Stimulated activated naive CD8-positive, alpha-beta T cell treated with anti-CD3 and anti-CD28 coated beads, Interleukin-15, Interleukin-2, amounts not matched to agents 100 ng/mL and 50 ng/mL, for 24 hours (primary cell): Measurements from ENCODE around the gene JMJD4.

Experiments used
- H3K27ac Mint-ChIP-seq: one replicate; pipeline ENCODE4 v1.8.0; 2021; ENCODE audit warnings: mild to moderate bottlenecking, mixed read lengths
- H3K27me3 Mint-ChIP-seq: one replicate; pipeline ENCODE4 v1.8.0; 2021; ENCODE audit warnings: mixed read lengths
- H3K36me3 Mint-ChIP-seq: one replicate; pipeline ENCODE4 v1.8.0; 2021; ENCODE audit warnings: low read depth, mixed read lengths
- H3K4me1 Mint-ChIP-seq: one replicate; pipeline ENCODE4 v1.8.0; 2021; ENCODE audit warnings: low read depth, mixed read lengths
- H3K4me3 Mint-ChIP-seq: one replicate; pipeline ENCODE4 v1.8.0; 2021; ENCODE audit warnings: mild to moderate bottlenecking, mixed read lengths
- H3K9me3 Mint-ChIP-seq: one replicate; pipeline ENCODE4 v1.8.0; 2021; ENCODE audit warnings: mixed read lengths

The JMJD4 gene, protein sequence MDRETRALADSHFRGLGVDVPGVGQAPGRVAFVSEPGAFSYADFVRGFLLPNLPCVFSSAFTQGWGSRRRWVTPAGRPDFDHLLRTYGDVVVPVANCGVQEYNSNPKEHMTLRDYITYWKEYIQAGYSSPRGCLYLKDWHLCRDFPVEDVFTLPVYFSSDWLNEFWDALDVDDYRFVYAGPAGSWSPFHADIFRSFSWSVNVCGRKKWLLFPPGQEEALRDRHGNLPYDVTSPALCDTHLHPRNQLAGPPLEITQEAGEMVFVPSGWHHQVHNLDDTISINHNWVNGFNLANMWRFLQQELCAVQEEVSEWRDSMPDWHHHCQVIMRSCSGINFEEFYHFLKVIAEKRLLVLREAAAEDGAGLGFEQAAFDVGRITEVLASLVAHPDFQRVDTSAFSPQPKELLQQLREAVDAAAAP

GRCh38 chr1:227734856-227735538, at the start of gene JMJD4, which contains the start of gene SNAP47:
Gene JMJD4, minus strand, starts transcription at chr1:227735302. Its CDS starts 29 bp downstream, at chr1:227735273.
Gene SNAP47, plus strand, starts transcription at chr1:227735435. Its CDS starts 12,302 bp downstream, at chr1:227747737.
- Mint-ChIP-seq H3K27ac (peak within 1 kb of the TSS; percentile 92), H3K36me3 (peaks cover 15% of the 10 kb centered on the region), H3K4me1 (peaks cover 38% of the 10 kb centered on the region), H3K9me3 (no peaks in the 10 kb centered on the region), H3K27me3 (no peaks in the 10 kb centered on the region), H3K4me3 (peak within 1 kb of the TSS; percentile 92)

- Mint-ChIP-seq H3K9me3 (no peaks in the 10 kb centered on the region), H3K27ac (no peak overlapping the region), H3K36me3 (peaks cover 8% of the 10 kb centered on the region), H3K4me3 (no peak overlapping the region), H3K4me1 (peaks cover 13% of the 10 kb centered on the region), H3K27me3 (peaks cover 3% of the 10 kb centered on the region)
These were observed 47.1 kb upstream of the JMJD4 start for GRCh38 chr1:227782226-227782625.

- no peak overlapping the region for H3K27ac Mint-ChIP-seq
- peaks cover 9% of the 10 kb centered on the region for H3K4me1 Mint-ChIP-seq
- no peaks in the 10 kb centered on the region for H3K27me3 Mint-ChIP-seq
- peaks cover 8% of the 10 kb centered on the region for H3K36me3 Mint-ChIP-seq
- H3K9me3 Mint-ChIP-seq = no peaks in the 10 kb centered on the region
- no peak overlapping the region for H3K4me3 Mint-ChIP-seq
These were observed 46.3 kb upstream of the JMJD4 start for GRCh38 chr1:227781314-227781930.

DNA sequence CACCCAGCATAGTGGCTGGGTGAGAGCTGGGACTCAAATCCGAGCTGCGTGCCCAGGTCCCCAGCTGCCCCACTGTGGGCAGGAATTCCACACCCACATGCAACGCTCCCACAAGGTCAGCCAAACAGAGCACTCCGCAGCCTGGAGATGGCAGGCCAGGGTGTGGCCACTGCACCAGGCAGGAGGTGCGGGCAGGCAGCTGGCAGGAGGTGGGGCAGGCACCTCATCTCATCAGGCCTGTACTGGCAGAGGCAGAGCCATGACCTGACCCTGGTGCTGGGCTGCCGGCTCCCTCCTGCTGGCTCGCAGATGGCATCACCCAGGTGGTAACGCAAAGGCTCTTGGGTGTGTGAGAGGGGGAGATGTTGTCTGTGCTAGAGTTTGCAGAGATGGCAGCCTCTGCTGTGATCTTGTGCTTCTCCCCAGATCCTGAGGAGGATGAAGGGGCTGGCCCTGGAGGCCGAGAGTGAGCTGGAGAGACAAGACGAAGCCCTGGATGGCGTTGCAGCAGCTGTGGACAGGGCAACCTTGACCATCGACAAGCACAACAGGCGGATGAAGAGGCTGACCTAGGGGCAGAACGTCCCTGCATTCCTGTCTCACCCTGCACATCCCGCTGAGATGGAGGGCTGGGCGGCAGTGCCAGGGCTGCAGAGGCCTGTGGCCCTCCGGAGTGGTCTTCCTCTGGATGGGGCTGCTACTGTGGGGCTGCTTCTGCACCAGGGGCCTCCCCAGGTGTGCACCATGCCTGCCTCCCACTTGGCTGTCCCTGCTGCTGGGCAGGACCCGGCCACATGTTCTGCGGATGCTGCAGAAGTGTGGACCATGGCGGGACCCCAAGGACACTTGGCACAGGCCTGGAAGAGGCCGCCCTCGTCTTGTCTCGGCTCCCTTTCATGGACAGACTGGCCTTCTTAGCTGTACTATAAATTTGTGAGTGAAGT, 45.3 kb upstream of the JMJD4 start:
- Mint-ChIP-seq H3K4me3 (no peak overlapping the region), H3K4me1 (peaks cover under 1% of the 10 kb centered on the region), H3K27me3 (no peaks in the 10 kb centered on the region), H3K9me3 (no peaks in the 10 kb centered on the region), H3K36me3 (peaks cover 8% of the 10 kb centered on the region), H3K27ac (no peak overlapping the region)

DNA sequence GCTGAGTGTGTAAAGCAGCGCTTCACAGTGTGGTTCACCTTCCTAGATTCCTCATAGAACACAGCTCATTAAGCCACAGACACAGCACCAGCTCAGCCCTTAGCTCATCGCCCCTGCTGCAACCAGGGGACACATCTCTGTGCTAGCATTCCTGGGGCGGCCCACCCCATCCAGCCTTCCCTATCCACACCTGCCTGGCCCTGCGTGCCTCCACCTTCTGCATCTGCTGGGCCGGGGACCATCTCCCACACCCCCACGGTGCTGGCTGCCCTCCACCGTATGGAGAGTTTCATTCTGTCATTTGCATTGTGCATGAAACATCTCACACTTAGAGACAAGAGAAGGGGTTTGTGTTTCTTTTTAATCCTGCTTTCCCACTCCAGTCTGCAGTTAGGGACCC, 44.6 kb upstream of the JMJD4 start:
- Mint-ChIP-seq H3K4me1 (peaks cover under 1% of the 10 kb centered on the region), H3K27ac (no peak overlapping the region), H3K9me3 (no peaks in the 10 kb centered on the region), H3K27me3 (no peaks in the 10 kb centered on the region), H3K36me3 (peaks cover 8% of the 10 kb centered on the region), H3K4me3 (no peak overlapping the region)

GRCh38 chr1:227779021-227779441, 43.9 kb upstream of the JMJD4 start:
- no peaks in the 10 kb centered on the region for H3K9me3 Mint-ChIP-seq

GRCh38 chr1:227778401-227778947, 43.4 kb upstream of the JMJD4 start:
- no peaks in the 10 kb centered on the region for H3K27me3 Mint-ChIP-seq
- H3K4me3 Mint-ChIP-seq = no peak overlapping the region
- H3K4me1 Mint-ChIP-seq = peaks cover 13% of the 10 kb centered on the region
- H3K9me3 Mint-ChIP-seq = no peaks in the 10 kb centered on the region
- H3K27ac Mint-ChIP-seq = no peak overlapping the region
- H3K36me3 Mint-ChIP-seq = peaks cover 17% of the 10 kb centered on the region

More at GRCh38 chr1:227779021-227779441, 43.9 kb upstream of the JMJD4 start:
- H3K27ac Mint-ChIP-seq = no peak overlapping the region
- H3K27me3 Mint-ChIP-seq = no peaks in the 10 kb centered on the region
- no peak overlapping the region for H3K4me3 Mint-ChIP-seq
- peaks cover 14% of the 10 kb centered on the region for H3K36me3 Mint-ChIP-seq
- H3K4me1 Mint-ChIP-seq = peaks cover 7% of the 10 kb centered on the region

DNA sequence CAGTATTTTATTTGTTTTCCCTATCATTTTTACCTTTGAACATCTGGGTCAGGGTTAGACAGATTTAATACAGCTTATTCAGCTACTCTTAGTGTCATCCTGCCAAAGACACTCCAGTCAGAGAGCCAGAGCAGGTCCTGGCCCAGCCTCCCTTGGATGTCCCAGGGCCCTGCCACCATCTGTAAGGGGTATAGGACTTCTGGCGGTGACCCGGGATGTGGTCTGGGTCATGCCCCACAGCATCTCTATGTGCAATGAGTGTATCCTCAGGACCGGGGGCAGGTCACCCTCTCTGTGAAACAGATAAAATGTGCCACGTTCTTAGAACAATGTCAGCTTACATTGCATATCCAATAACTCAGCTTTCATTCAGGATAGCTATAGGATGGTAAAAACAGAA, 42.5 kb upstream of the JMJD4 start:
- Mint-ChIP-seq H3K9me3 (no peaks in the 10 kb centered on the region), H3K4me3 (no peak overlapping the region), H3K36me3 (peaks cover 17% of the 10 kb centered on the region), H3K27ac (no peak overlapping the region), H3K4me1 (peaks cover 20% of the 10 kb centered on the region), H3K27me3 (no peaks in the 10 kb centered on the region)

GRCh38 chr1:227777156-227777555, 42.1 kb upstream of the JMJD4 start:
- Mint-ChIP-seq H3K27me3 (no peaks in the 10 kb centered on the region), H3K9me3 (no peaks in the 10 kb centered on the region), H3K27ac (no peak overlapping the region), H3K36me3 (peaks cover 15% of the 10 kb centered on the region), H3K4me1 (peaks cover 25% of the 10 kb centered on the region), H3K4me3 (no peak overlapping the region)

DNA sequence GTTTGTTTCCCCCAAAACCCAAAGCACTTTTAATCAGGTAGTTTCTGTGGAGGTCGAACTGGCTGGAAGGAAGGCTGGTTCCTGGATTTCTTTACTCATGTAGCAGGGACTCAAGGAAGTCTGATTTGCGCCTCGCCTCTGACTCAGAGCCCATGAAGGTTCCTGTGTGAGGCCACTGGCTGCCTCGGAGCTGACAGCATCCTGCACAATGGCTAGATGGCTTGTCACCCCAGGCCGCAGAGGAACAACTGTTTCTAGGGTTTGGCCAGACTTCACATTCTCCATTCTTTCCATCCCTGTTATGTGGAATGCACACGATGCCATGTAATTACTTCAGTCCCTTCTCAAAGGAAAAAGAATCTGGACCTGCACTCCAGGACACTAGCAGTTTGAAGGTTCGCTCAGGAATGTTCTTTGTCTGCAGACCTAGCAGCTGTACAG, 41.2 kb upstream of the JMJD4 start:
- no peaks in the 10 kb centered on the region for H3K27me3 Mint-ChIP-seq
- H3K4me3 Mint-ChIP-seq = no peak overlapping the region
- no peak overlapping the region for H3K27ac Mint-ChIP-seq
- H3K4me1 Mint-ChIP-seq = peaks cover 26% of the 10 kb centered on the region
- H3K9me3 Mint-ChIP-seq = no peaks in the 10 kb centered on the region
- peaks cover 15% of the 10 kb centered on the region for H3K36me3 Mint-ChIP-seq

DNA sequence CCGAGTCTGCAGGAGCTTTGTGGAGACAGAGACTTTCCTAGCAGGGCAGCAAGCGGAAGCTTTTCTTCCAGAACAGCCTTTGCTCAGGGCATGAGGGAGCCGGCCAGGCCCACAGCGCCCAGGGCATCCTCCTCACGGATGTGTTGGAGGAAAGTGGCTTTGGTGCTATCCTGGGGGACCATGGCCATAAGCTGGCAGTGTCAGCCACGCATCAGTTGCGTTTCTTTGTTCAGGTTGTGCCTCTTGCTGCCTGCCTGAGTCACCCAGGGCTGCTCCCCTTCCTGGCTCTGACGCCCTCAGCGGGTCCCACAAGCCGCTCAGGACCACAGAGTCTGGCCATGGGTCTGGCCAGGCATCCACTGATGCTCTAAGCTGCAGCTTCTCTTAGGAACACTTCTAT, 40.7 kb upstream of the JMJD4 start:
- no peak overlapping the region for H3K27ac Mint-ChIP-seq
- no peaks in the 10 kb centered on the region for H3K9me3 Mint-ChIP-seq
- H3K27me3 Mint-ChIP-seq = no peaks in the 10 kb centered on the region
- H3K4me1 Mint-ChIP-seq = peaks cover 26% of the 10 kb centered on the region
- peaks cover 15% of the 10 kb centered on the region for H3K36me3 Mint-ChIP-seq
- H3K4me3 Mint-ChIP-seq = no peak overlapping the region

DNA sequence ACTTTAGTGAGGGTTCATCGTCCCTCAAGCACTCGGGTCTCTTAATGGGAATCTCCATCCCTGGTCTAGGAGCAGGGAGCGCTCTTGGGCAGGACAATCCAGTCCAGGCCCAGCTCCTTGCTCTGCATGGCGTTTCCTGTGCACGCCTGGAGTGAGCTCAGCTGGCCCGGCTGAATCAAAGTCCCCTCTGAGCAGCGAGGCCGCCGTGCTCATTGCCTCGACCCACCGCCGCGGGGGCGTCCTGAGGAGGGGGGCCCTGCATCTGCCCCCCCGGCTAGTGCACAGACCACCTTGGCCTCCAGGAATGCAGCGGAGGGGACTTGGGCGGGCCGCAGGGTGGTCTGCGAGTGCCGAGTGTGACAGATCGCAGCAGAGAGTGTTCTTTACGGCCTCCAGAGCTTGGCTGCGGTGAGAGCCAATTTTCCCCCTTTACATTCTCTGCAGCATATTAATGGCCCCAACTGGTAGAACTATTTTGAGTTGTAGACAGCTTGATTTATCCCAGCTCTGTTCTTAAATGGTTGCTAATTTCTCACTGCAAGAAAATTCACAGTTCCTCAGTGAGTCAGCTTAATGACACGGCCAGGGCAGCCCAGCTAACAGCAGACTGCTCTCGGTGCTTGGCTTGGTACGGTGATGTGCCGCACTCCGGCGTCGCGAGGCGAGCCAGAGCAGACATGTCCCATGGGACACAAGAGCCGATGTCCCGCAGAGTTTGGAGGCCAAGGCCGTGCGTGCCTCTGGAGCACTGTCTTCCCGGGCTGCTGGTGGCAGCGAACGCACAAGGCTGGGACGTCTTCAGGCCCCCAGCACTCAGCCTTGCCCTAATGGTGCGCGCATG, 39.9 kb upstream of the JMJD4 start:
- Mint-ChIP-seq H3K36me3 (peaks cover 20% of the 10 kb centered on the region), H3K4me1 (peaks cover 26% of the 10 kb centered on the region), H3K27me3 (no peaks in the 10 kb centered on the region), H3K27ac (no peak overlapping the region), H3K4me3 (no peak overlapping the region), H3K9me3 (no peaks in the 10 kb centered on the region)

- Mint-ChIP-seq H3K4me1 (peaks cover 26% of the 10 kb centered on the region), H3K9me3 (no peaks in the 10 kb centered on the region), H3K27me3 (no peaks in the 10 kb centered on the region), H3K36me3 (peaks cover 20% of the 10 kb centered on the region), H3K4me3 (no peak overlapping the region), H3K27ac (peak overlapping the region; percentile 31)
These were observed 39.1 kb upstream of the JMJD4 start for GRCh38 chr1:227774051-227774731.
